Smooth muscle cell (in vitro differentiated cells): ENCODE results near the gene PUM2. TPM values are rescaled to one million over a fixed set of nuclear protein-coding genes. Genes with fewer than 3 reads are reported as not detected.
"Not testable (repeated sequence)": the region's sequence is repeated elsewhere in the genome, so short reads cannot be mapped to it uniquely, and the experiment has no call there.

Experiments used
- DNase-seq: peaks from one replicate; lab custom pipeline; 2025; ENCODE audit not compliant: unreplicated experiment; lab: John Stamatoyannopoulos, UW
- H2AFZ ChIP-seq: fragments of 200-600 bp; sonication (generic); 2 replicates; pipeline ENCODE4 v1.6.0; 2016; ENCODE audit warnings: antibody characterized with exemption, low read depth, mild to moderate bottlenecking
- H3F3A ChIP-seq: fragments of 200-600 bp; sonication (generic); 2 replicates; pipeline ENCODE4 v1.6.0; 2017; ENCODE audit warnings: antibody characterized with exemption, low read depth
- H3K27ac ChIP-seq: fragments of 200-600 bp; sonication (generic); 2 replicates; pipeline ENCODE4 v1.5.1; 2016; ENCODE audit warnings: low read depth, mild to moderate bottlenecking
- H3K27me3 ChIP-seq: fragments of 200-600 bp; sonication (generic); 2 replicates; pipeline ENCODE4 v1.6.1; 2016; ENCODE audit warnings: low read depth, mild to moderate bottlenecking
- H3K36me3 ChIP-seq: fragments of 200-600 bp; sonication (generic); 2 replicates; pipeline ENCODE4 v1.5.1; 2016; ENCODE audit warnings: low read depth
- H3K4me1 ChIP-seq: fragments of 200-600 bp; sonication (generic); 2 replicates; pipeline ENCODE4 v1.5.1; 2016; ENCODE audit warnings: low read depth
- H3K4me2 ChIP-seq: fragments of 200-600 bp; sonication (generic); 2 replicates; pipeline ENCODE4 v1.6.0; 2016; ENCODE audit warnings: mild to moderate bottlenecking
- H3K4me3 ChIP-seq: fragments of 200-600 bp; sonication (generic); 2 replicates; pipeline ENCODE4 v1.5.1; 2016; ENCODE audit warnings: mild to moderate bottlenecking
- H3K79me2 ChIP-seq: fragments of 200-600 bp; sonication (generic); 2 replicates; pipeline ENCODE4 v1.6.0; 2016; ENCODE audit warnings: low read depth, mild to moderate bottlenecking
- H3K9ac ChIP-seq: fragments of 200-600 bp; sonication (generic); 2 replicates; pipeline ENCODE4 v1.6.0; 2016; ENCODE audit warnings: low read depth
- H3K9me3 ChIP-seq: fragments of 200-600 bp; sonication (generic); replicated peaks from 2 replicates; pipeline ENCODE4 v1.5.1; 2016; ENCODE audit warnings: low read depth
- H4K20me1 ChIP-seq: fragments of 200-600 bp; sonication (generic); 2 replicates; pipeline ENCODE4 v1.6.0; 2016; ENCODE audit warnings: low read depth
- WGBS: methylation state at CpG from one replicate; pipeline ENCODE4 v1.1.7; 2016; ENCODE audit warnings: low lambda C conversion rate; 5-methylcytosine and 5-hydroxymethylcytosine counted together
- polyA plus RNA-seq: library from polyadenylated mRNA; unstranded; fragments of >200 nt; fragmentation: Nextera tagmentation; extraction: Ambion mirVana; gene quantifications from 2 replicates; pipeline ENCODE4 v1.2.1, GENCODE V29; 2016
- total RNA-seq: library from RNA; depleted of rRNA; stranded (reverse); fragments of >200 nt; gene quantifications from 2 replicates; pipeline ENCODE4 v1.2.3, GENCODE V29; 2014
- TF ChIP-seq, protein P1 (sequence below): fragments of 200-600 bp; sonication (generic); IDR thresholded peaks from 2 replicates; pipeline ENCODE4 v1.5.1; 2017; ENCODE audit warnings: borderline replicate concordance, mild to moderate bottlenecking, antibody characterized with exemption; ENCODE audit not compliant: insufficient read depth, poor library complexity, severe bottlenecking

Gene PUM2
- total and polyA plus RNA-seq, 2 experiments from 2014 or later = 5.2 to 42.0 TPM

DNA sequence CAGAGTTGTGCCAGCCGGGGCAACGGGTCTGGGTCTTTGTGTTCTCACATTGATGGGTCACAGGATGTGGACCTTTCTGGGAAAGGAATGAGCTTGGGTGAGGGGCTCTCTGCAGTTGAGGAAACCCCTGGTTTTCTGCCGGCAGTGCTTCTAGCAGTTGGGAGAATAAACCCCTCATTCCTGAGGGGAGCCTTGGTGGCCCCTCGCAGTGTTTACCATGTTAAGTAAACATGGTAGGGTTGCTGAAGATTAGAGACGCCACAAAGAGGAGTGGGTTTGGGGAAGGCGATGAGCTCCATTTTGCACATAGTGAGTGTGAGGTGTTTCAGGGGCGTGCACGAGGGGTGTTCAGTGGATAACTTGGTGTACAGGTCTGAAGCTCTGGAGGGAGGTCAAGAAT, 27.7 kb upstream of the PUM2 start:
- Histone ChIP-seq H3K4me1 (no peaks in the 10 kb centered on the region), H3K36me3 (no peaks in the 10 kb centered on the region), H3K79me2 (no peaks in the 10 kb centered on the region), H4K20me1 (no peaks in the 10 kb centered on the region), H3K4me3 (no peak overlapping the region), H3K27ac (no peak overlapping the region), H3K9me3 (no peaks in the 10 kb centered on the region), H2AFZ (no peak overlapping the region), H3K27me3 (no peaks in the 10 kb centered on the region), H3K9ac (no peak overlapping the region), H3K4me2 (no peak overlapping the region), H3F3A (no peaks in the 10 kb centered on the region)
- WGBS = 91% methylated on average over 8 of the region's 8 CpGs
- TF ChIP-seq, protein P1, sequence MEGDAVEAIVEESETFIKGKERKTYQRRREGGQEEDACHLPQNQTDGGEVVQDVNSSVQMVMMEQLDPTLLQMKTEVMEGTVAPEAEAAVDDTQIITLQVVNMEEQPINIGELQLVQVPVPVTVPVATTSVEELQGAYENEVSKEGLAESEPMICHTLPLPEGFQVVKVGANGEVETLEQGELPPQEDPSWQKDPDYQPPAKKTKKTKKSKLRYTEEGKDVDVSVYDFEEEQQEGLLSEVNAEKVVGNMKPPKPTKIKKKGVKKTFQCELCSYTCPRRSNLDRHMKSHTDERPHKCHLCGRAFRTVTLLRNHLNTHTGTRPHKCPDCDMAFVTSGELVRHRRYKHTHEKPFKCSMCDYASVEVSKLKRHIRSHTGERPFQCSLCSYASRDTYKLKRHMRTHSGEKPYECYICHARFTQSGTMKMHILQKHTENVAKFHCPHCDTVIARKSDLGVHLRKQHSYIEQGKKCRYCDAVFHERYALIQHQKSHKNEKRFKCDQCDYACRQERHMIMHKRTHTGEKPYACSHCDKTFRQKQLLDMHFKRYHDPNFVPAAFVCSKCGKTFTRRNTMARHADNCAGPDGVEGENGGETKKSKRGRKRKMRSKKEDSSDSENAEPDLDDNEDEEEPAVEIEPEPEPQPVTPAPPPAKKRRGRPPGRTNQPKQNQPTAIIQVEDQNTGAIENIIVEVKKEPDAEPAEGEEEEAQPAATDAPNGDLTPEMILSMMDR = no peak
- DNase-seq = no peak

DNA sequence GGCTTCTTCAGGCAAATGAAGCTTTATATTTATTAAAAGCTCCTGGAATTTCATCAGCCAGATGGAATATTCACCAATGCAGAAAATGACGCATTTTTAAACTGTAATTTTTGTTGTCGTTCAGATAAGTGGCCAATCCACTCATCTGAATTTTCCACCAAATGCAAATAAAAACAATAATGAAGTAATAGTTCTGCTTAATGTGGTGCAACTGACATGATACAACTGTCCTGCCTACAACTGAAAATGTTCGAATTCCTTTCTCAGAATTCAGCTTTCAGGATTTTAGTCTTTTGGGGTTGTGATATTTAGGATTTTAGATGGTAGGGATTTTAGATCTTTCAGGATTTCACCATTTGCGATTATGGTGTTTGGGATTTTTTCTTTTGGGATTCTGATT, 27.1 kb upstream of the PUM2 start:
- H3F3A ChIP-seq = no peaks in the 10 kb centered on the region
- H3K4me1 ChIP-seq = no peaks in the 10 kb centered on the region
- DNase-seq = no peak
- no peak overlapping the region for H3K27ac ChIP-seq
- H3K9ac ChIP-seq = no peak overlapping the region
- H3K9me3 ChIP-seq = no peaks in the 10 kb centered on the region
- no peaks in the 10 kb centered on the region for H3K36me3 ChIP-seq
- H3K79me2 ChIP-seq = no peaks in the 10 kb centered on the region
- H3K4me2 ChIP-seq = no peak overlapping the region
- TF ChIP-seq, protein P1 = no peak
- H4K20me1 ChIP-seq = no peaks in the 10 kb centered on the region
- 95% methylated on average over 4 of the region's 4 CpGs for WGBS
- no peaks in the 10 kb centered on the region for H3K27me3 ChIP-seq
- no peak overlapping the region for H3K4me3 ChIP-seq
- H2AFZ ChIP-seq = no peak overlapping the region

DNA sequence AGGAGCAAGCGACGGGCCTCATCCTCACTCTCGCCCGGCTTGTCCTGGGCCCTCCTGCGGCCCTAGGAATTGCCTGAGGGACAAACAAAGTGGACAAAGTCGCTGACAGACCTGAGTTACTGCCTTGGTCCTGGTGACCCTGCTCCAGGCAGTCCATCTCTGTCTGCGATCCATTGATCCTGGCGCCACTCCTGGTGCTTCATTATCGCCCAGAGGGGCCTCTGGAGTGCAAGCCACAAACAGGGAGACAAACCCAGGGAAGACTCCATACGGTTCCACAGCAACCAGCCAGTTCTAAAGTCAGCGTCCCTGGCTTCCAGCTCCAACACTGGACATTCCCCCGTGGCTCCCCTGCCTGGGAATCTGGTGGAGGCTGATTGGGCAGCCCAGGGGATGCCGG, 24.3 kb upstream of the PUM2 start:
- not testable (repeated sequence) for H3K9ac ChIP-seq, H3K4me2 ChIP-seq, H3K27ac ChIP-seq, H3K9me3 ChIP-seq, H3K36me3 ChIP-seq, H3K79me2 ChIP-seq, DNase-seq, H3K27me3 ChIP-seq, H3K4me3 ChIP-seq, H2AFZ ChIP-seq, H4K20me1 ChIP-seq, H3F3A ChIP-seq, H3K4me1 ChIP-seq
- 59% methylated on average over 13 of the region's 13 CpGs for WGBS

DNA sequence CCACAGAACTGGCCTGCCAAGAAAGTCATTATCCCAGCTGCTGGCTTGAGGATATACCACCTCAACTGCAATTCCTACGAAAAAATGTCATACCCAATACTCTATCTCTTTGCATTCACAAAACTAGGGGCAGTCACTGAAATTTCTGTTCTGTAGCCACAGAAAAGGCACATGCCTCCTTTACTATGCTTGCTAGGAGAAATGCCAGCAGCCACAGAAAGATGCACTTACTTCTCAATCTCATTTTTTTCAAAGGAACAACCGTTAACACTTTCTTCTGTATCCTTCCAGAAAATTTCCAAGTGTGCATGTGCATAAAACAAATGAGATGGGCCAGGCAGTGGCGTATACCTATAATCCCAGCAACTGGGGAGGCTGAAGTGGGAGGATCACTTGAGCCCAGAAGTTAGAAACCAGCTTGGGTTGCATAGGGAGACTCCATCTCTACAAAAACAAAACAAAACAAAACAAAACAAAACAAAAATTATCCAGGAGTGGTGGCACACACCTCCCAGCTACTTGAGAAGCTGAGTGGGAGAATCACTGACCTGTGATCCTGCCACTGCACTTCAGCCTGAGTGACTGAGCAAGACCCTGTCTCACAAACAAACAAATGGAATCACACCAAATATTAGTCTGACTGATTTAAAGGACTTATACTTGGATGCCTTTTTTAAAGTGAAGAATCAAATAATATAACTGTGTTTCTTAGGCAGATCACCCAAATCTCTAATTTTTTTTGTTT, 22.4 kb upstream of the PUM2 start:
- H3F3A ChIP-seq = peaks cover 9% of the 10 kb centered on the region
- no peaks in the 10 kb centered on the region for H4K20me1 ChIP-seq
- no peak overlapping the region for H3K27ac ChIP-seq
- no peaks in the 10 kb centered on the region for H3K9me3 ChIP-seq
- H3K27me3 ChIP-seq = no peaks in the 10 kb centered on the region
- 58% methylated on average over 3 of the region's 3 CpGs for WGBS
- H3K9ac ChIP-seq = no peak overlapping the region
- no peaks in the 10 kb centered on the region for H3K4me1 ChIP-seq
- H3K4me2 ChIP-seq = no peak overlapping the region
- no peaks in the 10 kb centered on the region for H3K36me3 ChIP-seq
- no peak overlapping the region for H3K4me3 ChIP-seq
- TF ChIP-seq, protein P1 = no peak
- H3K79me2 ChIP-seq = no peaks in the 10 kb centered on the region
- DNase-seq = no peak
- no peak overlapping the region for H2AFZ ChIP-seq
